HepG2 (cell line): ENCODE data around the gene TCF12. TPM values are rescaled to one million over a fixed set of nuclear protein-coding genes. Genes with fewer than 3 reads are reported as not detected.

Experiments used
- ATAC-seq: fragments of 200-7000 bp; cut with Tn5 transposase; 3 replicates; pipeline ENCODE4 v1.9.1; 2020; ENCODE audit warnings: mild to moderate bottlenecking, moderate library complexity
- BruUV-seq: library from RNA; stranded (reverse); fragments of 400-500 nt; replicated peaks from 2 replicates; lab custom pipeline; 2021; lab: Mats Ljungman, UMichigan
- CTCF ChIA-PET: fragments of 300-600 bp; formaldehyde crosslinking; extraction: SDS; loops from one replicate; lab custom pipeline; 2021; ENCODE audit warnings: low total read pairs, inconsistent platforms, low intra/inter-chr PET ratio; lab: Yijun Ruan, JAX
- POLR2A ChIA-PET: fragments of 350-600 bp; sonication (Branson Sonifier 250); formaldehyde crosslinking; loops from one replicate; lab custom pipeline; 2020; ENCODE audit warnings: antibody characterized with exemption, inconsistent platforms; lab: Yijun Ruan, JAX
- DNase-seq: peaks from one replicate; pipeline ENCODE4 v3.0.0-alpha.2; 2015; ENCODE audit warnings: low spot score
- FAIRE-seq: peaks from 3 replicates; lab custom pipeline; 2011; peaks lifted over from hg19 to GRCh38; lab: Jason Lieb, UNC
- H2AFZ ChIP-seq: one replicate; pipeline ENCODE4 v1.6.1; 2011; ENCODE audit warnings: low read length, inconsistent platforms
- H3K27ac ChIP-seq: fragments of 300-600 bp; 3 replicates; pipeline ENCODE4 v1.8.0; 2011; ENCODE audit warnings: mixed run types, mild to moderate bottlenecking, mixed read lengths, low read length, inconsistent platforms; ENCODE audit not compliant: insufficient read depth; ENCODE audit errors: extremely low read length
- H3K27me3 ChIP-seq, 2 experiments: fragments of 200-600 bp in 1 of 2; 2 replicates in 1 of 2; 3 replicates in 1 of 2; pipeline versions ENCODE4 v1.6.0 to v1.8.0; 2011; ENCODE audit warnings: low read length in 2 of 2, mild to moderate bottlenecking in 2 of 2, moderate library complexity in 2 of 2, inconsistent platforms in 1 of 2; ENCODE audit not compliant: insufficient read depth in 2 of 2, control insufficient read depth in 1 of 2
- H3K36me3 ChIP-seq, 2 experiments: fragments of 200-600 bp in 1 of 2; replicated peaks in 1 of 2; 2 replicates in 1 of 2; 3 replicates in 1 of 2; pipeline versions ENCODE4 v1.5.1 to v1.8.0; 2011; ENCODE audit warnings: low read length in 2 of 2, inconsistent platforms in 1 of 2; ENCODE audit not compliant: insufficient read depth in 2 of 2, control insufficient read depth in 1 of 2
- H3K4me1 ChIP-seq: 2 replicates; pipeline ENCODE4 v1.5.1; 2012; ENCODE audit warnings: low read length, inconsistent platforms; ENCODE audit not compliant: insufficient read depth
- H3K4me2 ChIP-seq: 2 replicates; pipeline ENCODE4 v1.6.0; 2011; ENCODE audit warnings: low read depth, low read length, inconsistent platforms
- H3K4me3 ChIP-seq, 3 experiments: fragments of 200-600 bp in 1 of 3; sonication (generic), shearing (Covaris generic) in 1 of 3; replicated peaks in 1 of 3; 2 replicates each; pipeline ENCODE4 v1.5.1; 2011 to 2016; ENCODE audit warnings: low read length in 3 of 3, inconsistent platforms in 2 of 3, low read depth in 2 of 3, mild to moderate bottlenecking in 2 of 3, control low read depth in 1 of 3, mixed read lengths in 1 of 3; ENCODE audit not compliant: insufficient read depth in 1 of 3
- H3K79me2 ChIP-seq: one replicate; pipeline ENCODE4 v1.6.1; 2011; ENCODE audit warnings: low read length, inconsistent platforms; ENCODE audit not compliant: insufficient read depth
- H3K9ac ChIP-seq: 2 replicates; pipeline ENCODE4 v1.6.0; 2011; ENCODE audit warnings: mild to moderate bottlenecking, low read depth, low read length, inconsistent platforms; ENCODE audit not compliant: insufficient read depth
- H3K9me3 ChIP-seq: 2 replicates; pipeline ENCODE4 v1.5.1; 2012; ENCODE audit warnings: mild to moderate bottlenecking, low read length
- H4K20me1 ChIP-seq: 2 replicates; pipeline ENCODE4 v1.6.0; 2011; ENCODE audit warnings: inconsistent platforms, mild to moderate bottlenecking, low read length, moderate library complexity; ENCODE audit not compliant: insufficient read depth
- BCL6 ChIP-seq: IDR thresholded peaks from 2 replicates; pipeline ENCODE4 v1.6.1; 2016; ENCODE audit warnings: missing genetic modification reagents, missing compliant biosample characterization
- FOSL2 ChIP-seq: sonication (generic); formaldehyde crosslinking; IDR thresholded peaks from 2 replicates; pipeline ENCODE4 v1.4.0; 2020; ENCODE audit warnings: missing genetic modification reagents
- GATAD2A ChIP-seq: IDR thresholded peaks from 2 replicates; pipeline ENCODE4 v1.6.1; 2016
- HNF4A ChIP-seq: sonication (generic); formaldehyde crosslinking; IDR thresholded peaks from 2 replicates; pipeline ENCODE4 v1.4.0; 2020; ENCODE audit warnings: missing genetic modification reagents
- KDM4B ChIP-seq: sonication (generic); formaldehyde crosslinking; IDR thresholded peaks from 2 replicates; pipeline ENCODE4 v1.4.0; 2020; ENCODE audit warnings: missing genetic modification reagents
- KLF16 ChIP-seq, 2 experiments: sonication (generic) in 1 of 2; formaldehyde crosslinking in 1 of 2; IDR thresholded peaks; 2 replicates each; pipeline versions ENCODE4 v1.6.1 to v1.8.0; 2016 to 2023; ENCODE audit warnings: missing genetic modification reagents in 2 of 2, missing compliant biosample characterization in 1 of 2
- MEIS2 ChIP-seq: sonication (generic); formaldehyde crosslinking; IDR thresholded peaks from 2 replicates; pipeline ENCODE4 v1.9.0; 2021; ENCODE audit warnings: mild to moderate bottlenecking, missing genetic modification reagents
- PITX1 ChIP-seq: sonication (generic); formaldehyde crosslinking; IDR thresholded peaks from 2 replicates; pipeline ENCODE4 v1.5.1; 2020; ENCODE audit warnings: mild to moderate bottlenecking, missing genetic modification reagents
- POGZ ChIP-seq: sonication (generic); formaldehyde crosslinking; IDR thresholded peaks from 2 replicates; pipeline ENCODE4 v1.4.0; 2020; ENCODE audit warnings: mild to moderate bottlenecking, missing genetic modification reagents
- RBFOX2 ChIP-seq: fragments of 200-400 bp; formaldehyde crosslinking; IDR thresholded peaks from 2 replicates; pipeline ENCODE4 v1.6.1; 2017; ENCODE audit warnings: low read depth, mild to moderate bottlenecking, low read length
- RBM22 ChIP-seq: fragments of 200-400 bp; formaldehyde crosslinking; optimal IDR thresholded peaks from 2 replicates; pipeline ENCODE3; 2017; ENCODE audit warnings: mild to moderate bottlenecking, low read length, moderate library complexity
- SMYD3 ChIP-seq: sonication (generic); formaldehyde crosslinking; IDR thresholded peaks from 2 replicates; pipeline ENCODE4 v1.8.1; 2023; ENCODE audit warnings: mild to moderate bottlenecking, missing genetic modification reagents
- SOX5 ChIP-seq: IDR thresholded peaks from 2 replicates; pipeline ENCODE4 v1.6.1; 2016; ENCODE audit warnings: borderline replicate concordance
- SRSF9 ChIP-seq: fragments of 200-400 bp; formaldehyde crosslinking; IDR thresholded peaks from 2 replicates; pipeline ENCODE4 v1.6.1; 2018; ENCODE audit warnings: borderline replicate concordance, mild to moderate bottlenecking, low read depth, low read length; ENCODE audit not compliant: insufficient read depth, poor library complexity, severe bottlenecking
- ZEB1 ChIP-seq: IDR thresholded peaks from 2 replicates; pipeline ENCODE4 v1.6.1; 2012; ENCODE audit warnings: mild to moderate bottlenecking, low read depth, inconsistent platforms; ENCODE audit not compliant: insufficient replicate concordance
- ZFY ChIP-seq: sonication (generic); formaldehyde crosslinking; IDR thresholded peaks from 2 replicates; pipeline ENCODE4 v1.4.0; 2020; ENCODE audit warnings: missing genetic modification reagents
- ZNF263 ChIP-seq: sonication (generic); formaldehyde crosslinking; IDR thresholded peaks from 2 replicates; pipeline ENCODE4 v1.4.0; 2020; ENCODE audit warnings: missing genetic modification reagents
- ZNF563 ChIP-seq: sonication (generic); formaldehyde crosslinking; IDR thresholded peaks from 2 replicates; pipeline ENCODE4 v1.8.0; 2022; ENCODE audit warnings: mild to moderate bottlenecking, moderate library complexity, missing genetic modification reagents
- WGBS: methylation state at CpG from one replicate; pipeline ENCODE4 v1.1.6; 2017; ENCODE audit warnings: low lambda C conversion rate; 5-methylcytosine and 5-hydroxymethylcytosine counted together
- in situ Hi-C: cut with HindIII; loops from 2 replicates; pipeline ENCODE4 v1.10.0; 2017; ENCODE audit warnings: low pct_unique_long_range_greater_than_20kb; ENCODE audit not compliant: extremely low pct_ligation_motif_present
- intact Hi-C: fragments of 100-400 bp; cut with micrococcal nuclease; formaldehyde crosslinking; loops from one replicate; pipeline ENCODE4 v1.10.0; 2022; ENCODE audit not compliant: unreplicated experiment
- polyA plus RNA-seq, 8 experiments: library from polyadenylated mRNA; depleted of rRNA in 3 of 8; stranded (reverse) in 7 of 8; unstranded in 1 of 8; fragments of >200 nt; fragmentation: Illumina TruSeq in 4 of 8; extraction: Trizol in 4 of 8; gene quantifications; 2 replicates each; pipeline versions ENCODE4 v1.2.1 to v1.2.3, GENCODE V29; 2011 to 2016; ENCODE audit warnings: low read depth in 4 of 8, missing spikeins in 1 of 8, mixed read lengths in 1 of 8; ENCODE audit not compliant: insufficient read depth in 1 of 8
- total RNA-seq, 5 experiments: library from RNA; depleted of rRNA; stranded (reverse); fragments of >200 nt; fragmentation: Illumina TruSeq; extraction: Trizol; gene quantifications; 2 replicates each; pipeline ENCODE4 v1.2.3, GENCODE V29; 2016; ENCODE audit warnings: low read depth in 1 of 5
- TF ChIP-seq, protein P1 (sequence below): sonication (generic); formaldehyde crosslinking; conservative IDR thresholded peaks from 2 replicates; pipeline ENCODE4 v1.8.0; 2022; ENCODE audit warnings: low read depth, missing genetic modification reagents

Gene TCF12
- total and polyA plus RNA-seq, 2 of the 13 experiments (the other 11 are each of a cell fraction or from before 2014, with no cell fraction given), result 48.6 to 51.1 TPM

DNA sequence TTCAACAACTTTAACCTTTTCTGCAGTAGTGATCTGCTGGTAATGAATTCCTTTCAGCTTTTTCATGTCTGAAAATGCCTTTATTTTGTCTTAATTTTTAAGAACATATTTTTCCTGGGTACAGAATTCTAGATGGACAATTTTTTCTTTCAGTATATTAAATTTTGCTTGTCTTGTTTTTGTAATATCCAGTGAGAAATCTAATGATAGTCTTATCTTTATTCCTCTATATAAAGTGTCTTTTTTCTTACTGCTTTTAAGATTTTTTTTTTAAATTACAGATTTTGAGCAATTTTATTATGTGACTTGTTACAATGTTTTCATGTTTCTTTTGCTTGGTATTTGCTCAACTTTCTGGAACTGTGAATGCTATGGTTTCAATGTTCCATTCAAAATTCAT, 38.1 kb downstream of the TCF12 start:
- ATAC-seq (no peak), FAIRE-seq (no peak), DNase-seq (no peak)
- in situ Hi-C loops (no loop called here), intact Hi-C loops (no loop called here)
- ChIA-PET CTCF (no interaction called here), POLR2A (no interaction called here)
- Histone ChIP-seq H3K27ac (no peak overlapping the region), H2AFZ (no peak overlapping the region), H3K4me3 (no peak overlapping the region), H3K27me3 (no peaks in the 10 kb centered on the region), H4K20me1 (peaks cover 4% of the 10 kb centered on the region; the same call in 1 of the 2 replicates), H3K4me2 (no peak overlapping the region), H3K9ac (no peak overlapping the region), H3K79me2 (peaks cover 90% of the 10 kb centered on the region), H3K36me3 (0 out of 5 replicates have a peak, but pooled peaks cover 0 to 3% of the 10 kb centered on the region in 2 experiments), H3K4me1 (peaks cover 42% of the 10 kb centered on the region), H3K9me3 (no peaks in the 10 kb centered on the region)
- no TSS peak for BruUV-seq
- TF ChIP-seq RBM22, result no peak

DNA sequence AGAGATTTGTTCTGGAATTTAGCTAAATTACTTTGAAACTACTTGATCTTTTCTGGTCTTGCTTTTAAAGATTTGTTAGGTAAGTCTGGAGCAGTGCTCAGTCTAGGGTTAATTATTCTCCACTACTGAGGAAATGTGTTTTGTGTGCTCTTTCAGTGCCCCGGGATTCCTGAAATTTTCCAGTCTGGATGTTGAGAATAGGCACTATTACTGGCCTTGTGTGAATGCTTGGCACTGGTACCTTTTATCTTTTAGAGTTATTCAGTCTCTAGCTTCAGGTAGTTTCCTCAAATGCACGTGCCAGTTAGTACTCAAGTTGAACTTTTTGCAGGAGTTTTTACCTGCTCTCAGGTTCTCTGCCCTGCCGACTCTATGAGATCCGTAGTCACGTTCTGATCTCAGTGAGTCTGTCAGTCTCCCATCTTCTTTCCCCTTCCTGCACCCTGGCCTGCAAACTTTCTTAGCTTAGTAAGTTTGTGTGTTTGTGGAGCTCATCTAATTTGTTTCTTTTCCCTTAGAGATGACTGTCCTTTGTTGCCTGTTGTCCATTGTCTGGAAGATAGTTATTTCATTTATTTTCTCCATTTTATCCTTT, 39.5 kb downstream of the TCF12 start:
- no peak overlapping the region for H2AFZ ChIP-seq
- peak overlapping the region; percentile 43 to 52 (median 49); a peak in 5 of 6 replicates for H3K4me3 ChIP-seq
- ATAC-seq, result peak; percentile 99
- peak; percentile 89 for FAIRE-seq
- H3K27ac ChIP-seq, result peak overlapping the region; percentile 70
- no peaks in the 10 kb centered on the region for H3K36me3 ChIP-seq
- CTCF ChIA-PET, result no interaction called here
- peaks cover 4% of the 10 kb centered on the region; the same call in 1 of the 2 replicates for H4K20me1 ChIP-seq
- peaks cover 85% of the 10 kb centered on the region for H3K79me2 ChIP-seq
- in situ Hi-C loops, result no loop called here
- 2% methylated on average over 5 of the region's 5 CpGs for WGBS
- no TSS peak for BruUV-seq
- peaks cover 53% of the 10 kb centered on the region for H3K4me1 ChIP-seq
- peak overlapping the region; percentile 58 for H3K9ac ChIP-seq
- DNase-seq, result peak; percentile 86
- H3K4me2 ChIP-seq, result peak overlapping the region; percentile 76
- H3K9me3 ChIP-seq, result no peaks in the 10 kb centered on the region
- POLR2A ChIA-PET, result interaction anchor here (1.2 kb wide), 1 partner anchor 14 kb away, joined by 3 read pairs; no protein-coding TSS in a partner anchor
- H3K27me3 ChIP-seq, result no peaks in the 10 kb centered on the region
- intact Hi-C loops, result no loop called here
- peak; percentile 59; the same call in 1 of the 2 replicates for TF ChIP-seq SOX5 (CRISPR knock-in tag)
- peak; percentile 36; the same call in 1 of the 2 replicates for TF ChIP-seq POGZ (CRISPR knock-in tag)
- no peak for TF ChIP-seq ZNF263 (CRISPR knock-in tag)
- TF ChIP-seq MEIS2 (CRISPR knock-in tag), result no peak
- no peak for TF ChIP-seq FOSL2 (CRISPR knock-in tag)
- no peak for TF ChIP-seq ZNF563 (CRISPR knock-in tag)
- peak; percentile 52 for TF ChIP-seq GATAD2A (CRISPR knock-in tag)
- no peak for TF ChIP-seq SRSF9
- peak; percentile 34 for TF ChIP-seq ZEB1
- TF ChIP-seq BCL6, result peak; percentile 60; the same call in 1 of the 2 replicates
- TF ChIP-seq SMYD3 (CRISPR knock-in tag), result no peak
- peak; percentile 17; the same call in 1 of the 2 replicates for TF ChIP-seq PITX1 (CRISPR knock-in tag)
- no peak for TF ChIP-seq KDM4B (CRISPR knock-in tag)
- TF ChIP-seq RBFOX2, result no peak
- 0 out of 2 replicates have a peak, but pooled peaks have one; percentile 19 for TF ChIP-seq HNF4A (CRISPR knock-in tag)
- TF ChIP-seq ZFY, result no peak
- TF ChIP-seq, protein P1, sequence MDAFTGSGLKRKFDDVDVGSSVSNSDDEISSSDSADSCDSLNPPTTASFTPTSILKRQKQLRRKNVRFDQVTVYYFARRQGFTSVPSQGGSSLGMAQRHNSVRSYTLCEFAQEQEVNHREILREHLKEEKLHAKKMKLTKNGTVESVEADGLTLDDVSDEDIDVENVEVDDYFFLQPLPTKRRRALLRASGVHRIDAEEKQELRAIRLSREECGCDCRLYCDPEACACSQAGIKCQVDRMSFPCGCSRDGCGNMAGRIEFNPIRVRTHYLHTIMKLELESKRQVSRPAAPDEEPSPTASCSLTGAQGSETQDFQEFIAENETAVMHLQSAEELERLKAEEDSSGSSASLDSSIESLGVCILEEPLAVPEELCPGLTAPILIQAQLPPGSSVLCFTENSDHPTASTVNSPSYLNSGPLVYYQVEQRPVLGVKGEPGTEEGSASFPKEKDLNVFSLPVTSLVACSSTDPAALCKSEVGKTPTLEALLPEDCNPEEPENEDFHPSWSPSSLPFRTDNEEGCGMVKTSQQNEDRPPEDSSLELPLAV (CRISPR knock-in tag), result no peak
- 0 out of 4 replicates have a peak, but pooled peaks of 1 of the 2 experiments have one; percentile 7 for TF ChIP-seq KLF16 (CRISPR knock-in tag; IDR thresholded peaks at IDR 0.05)
